GM23338 (cell line): ENCODE results near the gene CSGALNACT2. TPM values are rescaled to one million over a fixed set of nuclear protein-coding genes. Genes with fewer than 3 reads are reported as not detected.

Experiments
- CREB1 ChIP-seq: fragments of 250-450 bp; sonication (Bioruptor Pico); IDR thresholded peaks from 2 replicates; pipeline ENCODE4 v1.5.0; 2020; ENCODE audit warnings: low read depth, mild to moderate bottlenecking, moderate library complexity
- CTCF ChIP-seq, 2 experiments: fragments of 200-600 bp in 1 of 2; sonication (generic) in 1 of 2; conservative IDR thresholded peaks; 2 replicates each; pipeline versions ENCODE4 v1.5.1 to v1.6.1; 2016 to 2017; ENCODE audit warnings: antibody characterized with exemption in 2 of 2, low read depth in 2 of 2, mild to moderate bottlenecking in 2 of 2, moderate library complexity in 1 of 2
- EZH2 ChIP-seq: fragments of 200-600 bp; sonication (generic); IDR thresholded peaks from one replicate; pipeline ENCODE4 v1.8.0; 2017; ENCODE audit warnings: antibody characterized with exemption, mild to moderate bottlenecking, low read depth; ENCODE audit not compliant: unreplicated experiment
- EZH2phosphoT487 ChIP-seq: fragments of 200-600 bp; sonication (generic); IDR thresholded peaks from one replicate; pipeline ENCODE4 v1.8.1; 2018; ENCODE audit warnings: antibody characterized with exemption; ENCODE audit not compliant: unreplicated experiment
- NANOG ChIP-seq: IDR thresholded peaks from 2 replicates; pipeline ENCODE4 v1.6.1; 2016; ENCODE audit warnings: antibody characterized with exemption, borderline replicate concordance
- POLR2AphosphoS5 ChIP-seq: IDR thresholded peaks from 2 replicates; pipeline ENCODE4 v1.6.1; 2016; ENCODE audit warnings: antibody characterized with exemption, low read depth
- REST ChIP-seq: IDR thresholded peaks from one replicate; pipeline ENCODE4 v1.6.1; 2018; ENCODE audit warnings: antibody characterized with exemption; ENCODE audit not compliant: unreplicated experiment
- STAT1 ChIP-seq: IDR thresholded peaks from one replicate; pipeline ENCODE4 v1.6.1; 2016; ENCODE audit warnings: antibody characterized with exemption; ENCODE audit not compliant: unreplicated experiment
- ZNF114 ChIP-seq: fragments of 250-450 bp; sonication (Bioruptor Pico); IDR thresholded peaks from 2 replicates; pipeline ENCODE4 v1.5.0; 2020; ENCODE audit warnings: mild to moderate bottlenecking, moderate library complexity
- ZNF331 ChIP-seq: fragments of 250-450 bp; sonication (Bioruptor Pico); IDR thresholded peaks from 2 replicates; pipeline ENCODE4 v1.5.0; 2020; ENCODE audit warnings: low read depth, mild to moderate bottlenecking, moderate library complexity
- ZNF462 ChIP-seq: fragments of 250-450 bp; sonication (Bioruptor Pico); IDR thresholded peaks from 2 replicates; pipeline ENCODE4 v1.5.0; 2020; ENCODE audit warnings: mild to moderate bottlenecking, moderate library complexity
- polyA plus RNA-seq: library from polyadenylated mRNA; unstranded; fragments of >200 nt; fragmentation: Nextera tagmentation; extraction: Ambion mirVana; gene quantifications from 2 replicates; pipeline ENCODE4 v1.2.1, GENCODE V29; 2016
- total RNA-seq: library from RNA; depleted of rRNA; stranded (reverse); fragments of >200 nt; shearing (Covaris generic); gene quantifications from 2 replicates; pipeline ENCODE4 v1.2.3, GENCODE V29; 2014

The CSGALNACT2 gene
- total and polyA plus RNA-seq, 2 experiments from 2014 or later = 3.0 to 4.6 TPM

GRCh38 chr10:43122096-43122495 is 16.1 kb upstream of the CSGALNACT2 start (continued):
- TF ChIP-seq ZNF462 (CRISPR knock-in tag) = no peak
- TF ChIP-seq ZNF114 (CRISPR knock-in tag) = no peak
- no peak for TF ChIP-seq ZNF331 (CRISPR knock-in tag)
- TF ChIP-seq CTCF (conservative IDR thresholded peaks at IDR 0.05; ENCODE audit: low read depth in 2 of 2) = no peak
- TF ChIP-seq EZH2phosphoT487 = no peak
- TF ChIP-seq STAT1 = no peak
- TF ChIP-seq CREB1 (CRISPR knock-in tag) = no peak
- TF ChIP-seq NANOG = no peak
- TF ChIP-seq REST = no peak
- no peak for TF ChIP-seq EZH2
- TF ChIP-seq POLR2AphosphoS5 = no peak
